Measurements from ENCODE around the gene NSMCE1.

The NSMCE1 gene

GRCh38 chr16:27189335-27189972, 79.1 kb downstream of the NSMCE1 start:
- DNase-seq, result no peak

- DNase-seq, result no peak
Measured at GRCh38 chr16:27188633-27189032, 79.9 kb downstream of the NSMCE1 start.

GRCh38 chr16:27185776-27186130, 82.8 kb downstream of the NSMCE1 start:
- no peak for DNase-seq

- DNase-seq, result no peak
Measured at GRCh38 chr16:27182906-27183405, 85.6 kb downstream of the NSMCE1 start.

- DNase-seq, result no peak
Measured at GRCh38 chr16:27181019-27181790, 87.4 kb downstream of the NSMCE1 start.

GRCh38 chr16:27179500-27180072, 89.0 kb downstream of the NSMCE1 start:
- peak; percentile 74 for DNase-seq

- DNase-seq, result no peak
Measured at GRCh38 chr16:27177031-27177774, 91.4 kb downstream of the NSMCE1 start.

- DNase-seq, result no peak
Measured at GRCh38 chr16:27175888-27176287, 92.7 kb downstream of the NSMCE1 start.
